GM12801 (cell line): Measurements from ENCODE around the gene GDF11.

Experiments used
- CTCF ChIP-seq: IDR thresholded peaks from one replicate; pipeline ENCODE4 v1.5.1; 2011; ENCODE audit warnings: control low read depth; ENCODE audit not compliant: insufficient read length; ENCODE audit errors: extremely low read depth

GDF11 gene

GRCh38 chr12:55727643-55728185, 15.2 kb upstream of the GDF11 start:
- no peak for TF ChIP-seq CTCF

GRCh38 chr12:55728186-55728938, 14.6 kb upstream of the GDF11 start:
- no peak for TF ChIP-seq CTCF

GRCh38 chr12:55728939-55729818, 13.7 kb upstream of the GDF11 start, which contains the start of gene CD63:
Gene CD63 (minus strand): TSS chr12:55729009. CDS start chr12:55728341, 668 bp downstream.
- TF ChIP-seq CTCF = no peak

GRCh38 chr12:55729819-55730818, 12.8 kb upstream of the GDF11 start:
- no peak for TF ChIP-seq CTCF

- TF ChIP-seq CTCF = no peak
Observed at GRCh38 chr12:55732288-55732687, 10.6 kb upstream of the GDF11 start.

GRCh38 chr12:55733021-55733555, 9.8 kb upstream of the GDF11 start:
- no peak for TF ChIP-seq CTCF
